AG04449 (cell line): ENCODE data around the gene AEN.

Experiments
- CTCF ChIA-PET: fragments of 350-600 bp; formaldehyde crosslinking; extraction: SDS; loops from one replicate; lab custom pipeline; 2021; ENCODE audit warnings: antibody characterized with exemption; lab: Yijun Ruan, JAX
- POLR2A ChIA-PET: fragments of 400-600, 350-600 bp; formaldehyde crosslinking; extraction: SDS; loops from one replicate; lab custom pipeline; 2020; ENCODE audit warnings: antibody characterized with exemption, inconsistent platforms; lab: Yijun Ruan, JAX
- DNase-seq: peaks from one replicate; pipeline ENCODE4 v3.0.0-alpha.2; 2010; ENCODE audit warnings: low read depth, low spot score
- H3K4me3 ChIP-seq: 2 replicates; pipeline ENCODE4 v1.5.1; 2011; ENCODE audit warnings: low read depth, mild to moderate bottlenecking, control low read depth, low read length
- CTCF ChIP-seq: IDR thresholded peaks from one replicate; pipeline ENCODE4 v1.5.1; 2011; ENCODE audit warnings: mild to moderate bottlenecking, moderate library complexity, low read length, control low read depth, inconsistent platforms; ENCODE audit not compliant: insufficient read depth; ENCODE audit errors: missing control alignments

Gene AEN

DNA sequence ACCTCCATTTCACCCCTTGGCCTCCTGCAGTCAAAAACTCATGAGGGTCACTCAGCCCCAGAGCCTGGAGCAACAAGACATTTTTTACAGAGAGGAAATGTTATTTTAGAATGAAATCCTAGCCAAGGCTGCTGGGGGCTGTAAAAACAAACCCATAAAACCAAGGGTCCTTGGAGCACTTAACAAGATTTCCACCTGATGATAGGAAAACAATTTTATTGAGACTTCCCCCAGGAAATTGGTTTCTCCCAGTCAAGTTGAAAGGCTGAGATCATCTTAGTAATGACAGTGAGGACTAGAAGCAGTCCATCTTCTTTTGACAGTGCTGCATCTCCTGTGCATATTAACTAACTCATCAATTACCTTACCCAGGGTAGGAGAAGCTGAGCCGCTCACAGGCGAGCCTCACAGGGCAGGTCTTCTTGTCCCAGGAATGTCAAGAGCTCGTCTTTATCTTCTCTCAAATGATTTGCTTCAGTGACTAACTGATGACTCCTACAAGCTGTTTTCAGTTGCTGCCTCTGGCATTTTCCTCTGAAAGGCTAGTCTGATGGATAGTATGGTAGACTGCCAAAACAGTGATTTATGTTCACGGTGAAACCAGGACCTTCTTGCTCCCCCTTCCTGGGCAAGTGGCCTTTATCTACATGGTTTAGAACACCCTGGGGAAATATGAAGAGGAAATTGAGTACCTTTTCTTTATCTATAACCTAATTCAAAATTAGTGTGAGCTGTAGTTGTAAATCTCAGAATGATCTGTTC, 34.6 kb upstream of the AEN start:
- DNase-seq = no peak
- POLR2A ChIA-PET = no interaction called here
- no peak for TF ChIP-seq CTCF
- no peak overlapping the region for H3K4me3 ChIP-seq
- CTCF ChIA-PET = no interaction called here

GRCh38 chr15:88590759-88591158, 30.4 kb upstream of the AEN start:
- TF ChIP-seq CTCF = no peak
- CTCF ChIA-PET = no interaction called here
- POLR2A ChIA-PET = no interaction called here
- H3K4me3 ChIP-seq = no peak overlapping the region
- DNase-seq = no peak

- CTCF ChIA-PET = no interaction called here
- POLR2A ChIA-PET = no interaction called here
- H3K4me3 ChIP-seq = no peak overlapping the region
- DNase-seq = no peak
- TF ChIP-seq CTCF = no peak
Measured at GRCh38 chr15:88591384-88591783, 29.8 kb upstream of the AEN start.

- no peak for TF ChIP-seq CTCF
- POLR2A ChIA-PET = no interaction called here
- DNase-seq = no peak
- CTCF ChIA-PET = no interaction called here
- no peak overlapping the region for H3K4me3 ChIP-seq
Measured at GRCh38 chr15:88603885-88604284, 17.3 kb upstream of the AEN start.

DNA sequence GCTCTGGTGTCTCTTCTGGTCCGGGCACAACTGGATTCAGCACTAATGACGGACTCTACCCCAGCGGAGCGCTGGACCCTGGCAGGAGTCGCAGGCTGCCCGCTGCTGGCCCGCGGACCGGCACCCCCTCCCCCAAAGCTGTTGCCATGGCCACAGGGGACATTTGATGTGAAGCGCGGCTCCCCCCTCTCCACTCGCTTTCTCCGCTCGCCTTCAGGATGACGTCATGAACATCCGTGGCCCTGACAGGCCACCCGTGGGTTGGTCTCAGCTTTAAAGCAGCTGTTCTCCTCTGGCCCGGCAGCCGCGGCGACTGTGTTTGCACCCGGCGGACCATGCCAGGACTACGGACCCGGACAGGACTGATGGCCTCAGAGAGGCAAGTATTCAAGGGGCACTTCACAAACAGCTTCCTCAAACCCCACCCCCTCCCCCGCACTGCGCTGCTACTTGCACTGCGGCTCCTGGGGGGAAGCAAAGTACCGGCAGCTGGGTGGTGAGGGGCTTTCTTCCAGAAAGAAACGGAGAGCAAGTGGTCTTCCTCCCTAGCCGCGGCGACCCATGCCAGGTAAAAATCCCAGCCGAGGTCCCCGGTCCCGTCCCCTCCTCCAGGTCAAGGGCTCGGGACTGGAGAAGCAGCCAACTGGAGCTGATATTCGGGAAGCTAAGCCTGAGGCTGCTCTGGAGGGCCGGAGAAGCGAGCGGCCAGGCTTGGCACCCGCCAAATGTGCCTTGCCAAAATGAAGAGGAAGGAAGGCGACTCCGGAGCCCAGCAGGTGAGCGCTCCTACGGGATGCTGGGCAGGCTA, 16.6 kb upstream of the AEN start:
- DNase-seq = no peak
- ChIA-PET POLR2A (no interaction called here), CTCF (no interaction called here)
- TF ChIP-seq CTCF = no peak
- no peak overlapping the region for H3K4me3 ChIP-seq
